22Rv1 (cell line): ENCODE results near the gene HSDL1.

Experiments used
- H3K27ac ChIP-seq: fragments of 450-650 bp; 2 replicates; pipeline ENCODE4 v1.5.1; 2017
- CTCF ChIP-seq: fragments of 450-650 bp; IDR thresholded peaks from 2 replicates; pipeline ENCODE4 v1.5.1; 2017; ENCODE audit warnings: mild to moderate bottlenecking
- ZFX ChIP-seq: fragments of 450-650 bp; IDR thresholded peaks from 2 replicates; pipeline ENCODE4 v1.6.1; 2017; ENCODE audit warnings: antibody characterized with exemption, borderline replicate concordance

Gene HSDL1

GRCh38 chr16:84180519-84181140, 35.7 kb upstream of the HSDL1 start:
- TF ChIP-seq ZFX (no peak), CTCF (no peak)

GRCh38 chr16:84179612-84180320, 34.8 kb upstream of the HSDL1 start:
- no peak for TF ChIP-seq ZFX
- TF ChIP-seq CTCF: no peak
- no peak overlapping the region for H3K27ac ChIP-seq

More at GRCh38 chr16:84180519-84181140, 35.7 kb upstream of the HSDL1 start:
- H3K27ac ChIP-seq: no peak overlapping the region

- TF ChIP-seq ZFX: no peak
- no peak for TF ChIP-seq CTCF
- H3K27ac ChIP-seq: no peak overlapping the region
Observed at GRCh38 chr16:84178892-84179611, 34.1 kb upstream of the HSDL1 start.

- peak overlapping the region; percentile 65 for H3K27ac ChIP-seq
- TF ChIP-seq ZFX (no peak), CTCF (no peak)
Observed at GRCh38 chr16:84178146-84178765, 33.3 kb upstream of the HSDL1 start.

GRCh38 chr16:84177741-84178073, 32.7 kb upstream of the HSDL1 start:
- TF ChIP-seq ZFX (no peak), CTCF (no peak)
- H3K27ac ChIP-seq: peak overlapping the region; percentile 65

- TF ChIP-seq CTCF: no peak
- no peak for TF ChIP-seq ZFX
- H3K27ac ChIP-seq: peak overlapping the region; percentile 65
Observed at GRCh38 chr16:84176192-84177053, 31.4 kb upstream of the HSDL1 start.
